Osteocyte (in vitro differentiated cells): ENCODE measurements around the gene YPEL4. TPM values are rescaled to one million over a fixed set of nuclear protein-coding genes. Genes with fewer than 3 reads are reported as not detected.

Experiments used
- DNase-seq: peaks from one replicate; pipeline ENCODE4 v3.0.0; 2021; ENCODE audit warnings: mixed read lengths; ENCODE audit not compliant: unreplicated experiment; ENCODE audit errors: extremely low spot score
- H3K27ac Mint-ChIP-seq: one replicate; pipeline ENCODE4 v1.8.0; 2021; ENCODE audit warnings: mild to moderate bottlenecking, mixed read lengths; ENCODE audit not compliant: unreplicated experiment
- H3K27me3 Mint-ChIP-seq: one replicate; pipeline ENCODE4 v1.8.0; 2021; ENCODE audit warnings: mixed read lengths; ENCODE audit not compliant: unreplicated experiment
- H3K36me3 Mint-ChIP-seq: one replicate; pipeline ENCODE4 v1.8.0; 2021; ENCODE audit warnings: mixed read lengths; ENCODE audit not compliant: unreplicated experiment
- H3K4me1 Mint-ChIP-seq: one replicate; pipeline ENCODE4 v1.8.0; 2021; ENCODE audit warnings: mixed read lengths; ENCODE audit not compliant: unreplicated experiment
- H3K4me3 Mint-ChIP-seq: one replicate; pipeline ENCODE4 v1.8.0; 2021; ENCODE audit warnings: mild to moderate bottlenecking, moderate library complexity, mixed read lengths; ENCODE audit not compliant: unreplicated experiment
- H3K9me3 Mint-ChIP-seq: one replicate; pipeline ENCODE4 v1.8.0; 2021; ENCODE audit warnings: mixed read lengths; ENCODE audit not compliant: unreplicated experiment
- total RNA-seq: library from RNA; stranded (reverse); gene quantifications from 2 replicates; pipeline ENCODE4 v1.2.1, GENCODE V29; 2021
- TF ChIP-seq, protein P1 (sequence below): fragments of 200-600 bp; sonication (generic); IDR thresholded peaks from 2 replicates; pipeline ENCODE4 v1.5.0; 2021; ENCODE audit warnings: antibody characterized with exemption, mild to moderate bottlenecking, moderate library complexity

The YPEL4 gene
- total RNA-seq, 1 donor from 2014 or later, result 0.35 TPM

DNA sequence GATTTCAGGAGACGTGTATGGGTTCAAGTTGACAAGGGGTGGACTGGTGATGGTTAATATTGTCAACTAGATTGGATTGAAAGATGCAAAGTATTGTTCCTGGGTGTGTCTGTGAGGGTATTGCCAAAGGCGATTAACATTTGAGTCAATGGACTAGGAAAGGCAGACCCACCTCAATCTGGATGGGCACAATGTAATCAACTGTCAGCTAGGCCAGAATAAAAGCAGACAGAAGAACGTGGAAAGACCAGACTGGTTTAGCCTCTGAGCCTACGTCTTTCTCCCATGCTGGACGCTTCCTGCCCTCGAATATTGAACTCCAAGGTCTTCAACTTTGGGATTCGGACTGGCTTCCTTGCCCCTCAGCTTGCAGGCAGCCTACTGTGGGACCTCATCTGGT is 1.7 kb upstream of the YPEL4 start:
- no peak for DNase-seq
- no peak overlapping the region for H3K4me3 Mint-ChIP-seq
- no peaks in the 10 kb centered on the region for H3K9me3 Mint-ChIP-seq
- no peak overlapping the region for H3K27ac Mint-ChIP-seq
- TF ChIP-seq, protein P1, sequence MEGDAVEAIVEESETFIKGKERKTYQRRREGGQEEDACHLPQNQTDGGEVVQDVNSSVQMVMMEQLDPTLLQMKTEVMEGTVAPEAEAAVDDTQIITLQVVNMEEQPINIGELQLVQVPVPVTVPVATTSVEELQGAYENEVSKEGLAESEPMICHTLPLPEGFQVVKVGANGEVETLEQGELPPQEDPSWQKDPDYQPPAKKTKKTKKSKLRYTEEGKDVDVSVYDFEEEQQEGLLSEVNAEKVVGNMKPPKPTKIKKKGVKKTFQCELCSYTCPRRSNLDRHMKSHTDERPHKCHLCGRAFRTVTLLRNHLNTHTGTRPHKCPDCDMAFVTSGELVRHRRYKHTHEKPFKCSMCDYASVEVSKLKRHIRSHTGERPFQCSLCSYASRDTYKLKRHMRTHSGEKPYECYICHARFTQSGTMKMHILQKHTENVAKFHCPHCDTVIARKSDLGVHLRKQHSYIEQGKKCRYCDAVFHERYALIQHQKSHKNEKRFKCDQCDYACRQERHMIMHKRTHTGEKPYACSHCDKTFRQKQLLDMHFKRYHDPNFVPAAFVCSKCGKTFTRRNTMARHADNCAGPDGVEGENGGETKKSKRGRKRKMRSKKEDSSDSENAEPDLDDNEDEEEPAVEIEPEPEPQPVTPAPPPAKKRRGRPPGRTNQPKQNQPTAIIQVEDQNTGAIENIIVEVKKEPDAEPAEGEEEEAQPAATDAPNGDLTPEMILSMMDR, result no peak
- peaks cover 55% of the 10 kb centered on the region for H3K27me3 Mint-ChIP-seq
- H3K4me1 Mint-ChIP-seq, result peaks cover 43% of the 10 kb centered on the region
- no peaks in the 10 kb centered on the region for H3K36me3 Mint-ChIP-seq

DNA sequence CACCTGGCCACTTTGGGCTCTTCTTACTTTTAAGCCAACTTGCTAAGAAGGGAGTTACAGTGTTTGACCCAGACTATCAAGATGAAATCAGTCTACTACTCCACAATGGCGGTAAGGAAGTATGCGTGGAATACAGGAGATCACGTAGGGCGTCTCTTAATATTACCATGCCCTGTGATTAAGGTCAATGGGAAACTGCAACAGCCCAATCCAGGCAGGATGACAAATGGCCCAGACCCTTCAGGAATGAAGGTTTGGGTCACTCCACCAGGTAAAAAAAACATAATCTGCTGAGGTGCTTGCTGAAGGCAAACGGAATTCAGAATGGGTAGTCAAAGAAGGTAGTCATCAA is 1.0 kb upstream of the YPEL4 start:
- no peak overlapping the region for H3K4me3 Mint-ChIP-seq
- TF ChIP-seq, protein P1, result no peak
- peaks cover 62% of the 10 kb centered on the region for H3K27me3 Mint-ChIP-seq
- DNase-seq, result no peak
- H3K36me3 Mint-ChIP-seq, result no peaks in the 10 kb centered on the region
- H3K9me3 Mint-ChIP-seq, result no peaks in the 10 kb centered on the region
- H3K27ac Mint-ChIP-seq, result no peak overlapping the region
- peaks cover 48% of the 10 kb centered on the region for H3K4me1 Mint-ChIP-seq

DNA sequence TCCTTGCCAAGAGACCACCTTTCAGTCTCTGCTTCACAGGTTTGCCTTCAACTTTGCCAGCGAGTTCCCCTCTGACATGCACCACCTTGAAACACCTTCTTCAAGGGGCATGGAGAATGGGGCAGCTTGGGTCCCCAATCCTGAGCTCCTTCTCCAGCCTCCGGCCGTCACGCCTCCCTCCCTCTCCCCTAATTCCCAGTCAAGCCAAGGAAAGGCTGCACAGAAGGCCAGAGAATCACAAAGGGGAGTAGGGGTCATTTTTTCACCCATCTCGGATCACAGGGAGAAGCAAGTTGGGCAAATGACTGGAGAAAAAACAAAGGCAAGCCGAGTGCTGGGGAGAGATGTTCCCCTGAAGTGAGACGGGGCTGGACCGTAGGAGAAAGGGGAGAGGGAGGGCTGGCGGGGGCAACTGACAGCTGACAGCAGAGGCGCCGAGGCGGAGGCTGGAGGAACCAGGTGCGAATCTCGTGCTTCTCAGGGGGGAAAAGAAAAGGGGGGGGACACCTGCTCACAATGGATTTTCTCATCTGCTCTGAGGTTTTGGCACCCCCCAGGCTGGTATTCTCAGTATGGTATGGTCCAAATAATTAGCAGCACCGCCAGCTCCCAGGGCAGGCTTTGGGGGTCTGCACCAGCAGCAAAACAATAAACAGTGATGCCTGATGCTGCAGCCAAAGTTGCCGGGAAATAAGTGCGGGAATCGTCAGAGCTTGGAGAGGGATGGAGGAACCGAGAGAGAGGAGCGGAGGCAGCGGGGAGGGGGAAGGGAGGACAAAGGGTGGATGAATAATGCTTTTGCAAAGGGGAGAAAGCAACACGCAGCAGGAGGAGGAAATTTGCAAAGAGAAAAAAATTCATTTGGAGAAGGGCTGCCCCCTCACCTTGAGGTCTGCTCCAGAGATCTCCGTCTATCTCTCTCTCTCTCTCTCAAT is 644 bp downstream of the YPEL4 start:
- Mint-ChIP-seq H3K4me1 (peaks cover 61% of the 10 kb centered on the region), H3K27me3 (peaks cover 73% of the 10 kb centered on the region), H3K27ac (peak overlapping the region; percentile 67), H3K36me3 (no peaks in the 10 kb centered on the region), H3K4me3 (peak overlapping the region; percentile 73), H3K9me3 (no peaks in the 10 kb centered on the region)
- no peak for DNase-seq
- TF ChIP-seq, protein P1, result no peak

DNA sequence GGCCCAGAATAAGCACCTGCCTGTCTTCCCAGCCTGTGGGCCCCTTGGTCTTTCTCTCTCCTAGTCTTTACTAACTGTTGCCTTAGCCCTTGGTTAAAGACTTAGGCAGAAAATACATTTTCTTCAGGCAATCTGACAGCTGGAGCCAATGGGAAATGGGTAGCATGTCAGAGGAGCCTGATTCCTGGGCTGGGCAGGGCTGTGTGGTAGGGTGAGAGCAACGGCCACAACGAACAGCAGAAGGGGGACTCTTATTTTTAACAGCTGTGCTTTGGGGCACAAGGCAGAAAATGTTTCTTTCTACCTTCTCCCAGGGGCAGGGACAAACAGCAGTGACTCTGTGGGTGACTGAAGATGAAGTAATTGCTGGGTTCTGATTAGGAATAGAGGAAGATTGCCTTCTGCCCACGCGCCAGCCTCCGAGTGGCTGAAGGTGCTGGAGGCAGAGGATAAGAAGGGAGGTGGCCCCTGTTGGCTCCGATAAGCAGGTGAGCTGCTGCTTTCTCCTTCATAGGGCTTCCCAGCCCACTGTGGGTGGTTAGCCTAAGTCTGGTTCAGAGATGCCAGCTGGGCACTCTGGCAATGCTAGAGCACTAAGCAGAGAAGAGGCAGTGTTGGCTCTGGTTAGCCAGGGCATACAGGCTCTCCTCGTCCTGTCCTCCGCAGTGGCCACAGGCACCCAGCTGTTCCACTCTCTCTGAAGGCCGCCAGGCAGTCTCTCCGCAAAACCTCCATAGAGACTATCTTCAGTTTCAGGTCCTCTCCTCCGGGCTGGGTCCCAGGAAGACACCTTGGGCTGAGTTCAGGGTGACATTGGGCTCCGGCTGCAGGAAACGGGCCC is 1.5 kb downstream of the YPEL4 start:
- H3K27ac Mint-ChIP-seq, result no peak overlapping the region
- peak overlapping the region; percentile 73 for H3K4me3 Mint-ChIP-seq
- TF ChIP-seq, protein P1, result no peak
- H3K36me3 Mint-ChIP-seq, result no peaks in the 10 kb centered on the region
- no peaks in the 10 kb centered on the region for H3K9me3 Mint-ChIP-seq
- DNase-seq, result no peak
- peaks cover 65% of the 10 kb centered on the region for H3K4me1 Mint-ChIP-seq
- peaks cover 72% of the 10 kb centered on the region for H3K27me3 Mint-ChIP-seq

DNA sequence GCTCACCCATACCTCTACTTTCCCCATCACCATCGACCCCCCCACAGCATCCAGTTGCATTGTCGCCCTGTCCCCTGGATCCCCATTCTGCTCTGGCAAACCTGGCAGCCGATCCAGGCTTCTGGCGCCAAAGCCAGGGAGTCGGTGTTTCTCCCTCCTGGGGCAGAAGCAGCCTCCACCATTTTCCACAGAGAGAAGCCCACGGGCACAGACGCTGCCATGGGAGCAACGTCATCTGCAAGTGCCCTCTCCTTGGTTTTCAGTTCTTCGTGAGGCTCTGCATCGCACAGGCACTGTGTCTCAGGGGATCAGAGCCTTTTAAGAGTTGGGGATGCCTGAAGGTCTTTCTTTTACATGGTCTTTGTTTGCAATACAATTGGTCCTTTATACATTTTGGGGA is 2.3 kb downstream of the YPEL4 start:
- no peak overlapping the region for H3K27ac Mint-ChIP-seq

More for the DNA sequence above, 2.3 kb downstream of the YPEL4 start:
- H3K4me1 Mint-ChIP-seq, result peaks cover 59% of the 10 kb centered on the region
- TF ChIP-seq, protein P1, result no peak
- H3K4me3 Mint-ChIP-seq, result no peak overlapping the region
- no peak for DNase-seq
- H3K27me3 Mint-ChIP-seq, result peaks cover 68% of the 10 kb centered on the region
- H3K36me3 Mint-ChIP-seq, result no peaks in the 10 kb centered on the region
- H3K9me3 Mint-ChIP-seq, result no peaks in the 10 kb centered on the region
